GM18517 (cell line): ENCODE measurements around the gene SARNP.
"Not testable (repeated sequence)": the region's sequence is repeated elsewhere in the genome, so short reads cannot be mapped to it uniquely, and the experiment has no call there.

Source experiments
- ATAC-seq: cut with Tn5 transposase; IDR thresholded peaks from one replicate; pipeline ENCODE4 v1.9.1; 2021; ENCODE audit warnings: mild to moderate bottlenecking, moderate library complexity; ENCODE audit not compliant: unreplicated experiment

The SARNP gene

GRCh38 chr12:55797550-55797949 lies 20.0 kb downstream of the SARNP start:
- no peak for ATAC-seq

DNA sequence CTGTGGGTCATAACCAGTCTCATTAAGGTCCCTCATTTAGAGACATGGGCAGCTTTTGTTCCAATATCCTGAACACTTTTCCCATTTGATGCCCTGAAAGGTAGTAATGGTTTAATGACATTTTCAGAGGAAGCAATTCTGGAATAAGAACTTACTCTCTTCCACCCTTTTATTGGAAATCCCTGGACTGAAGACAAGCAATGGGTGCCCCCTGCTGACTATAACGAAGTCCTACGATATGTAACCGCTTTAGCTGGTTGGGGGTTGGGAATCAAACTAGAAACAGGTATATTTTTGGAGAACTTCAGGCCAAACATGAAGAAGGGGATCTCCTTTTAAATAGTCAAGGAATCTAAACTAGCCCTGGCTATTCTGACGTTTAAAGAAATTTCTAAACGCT lies 20.5 kb downstream of the SARNP start:
- ATAC-seq = no peak

DNA sequence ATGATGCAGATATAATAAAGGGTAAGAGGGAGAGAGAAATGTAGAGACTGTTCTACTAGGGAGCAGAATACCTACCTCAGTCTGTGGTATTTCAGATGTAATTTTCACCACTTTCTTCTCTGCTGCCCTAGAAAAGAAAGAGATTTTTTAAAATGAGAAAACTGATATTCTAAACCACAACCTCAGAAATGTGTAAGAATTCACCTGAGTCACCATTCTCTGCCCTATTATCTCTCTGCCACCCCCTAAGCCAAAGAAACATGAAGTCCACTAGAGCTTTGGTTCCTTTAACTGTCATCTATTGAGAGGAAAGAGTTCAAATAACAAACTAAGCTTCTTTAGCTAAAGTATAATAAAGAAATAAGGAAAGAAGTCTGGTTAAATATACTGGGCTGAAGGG lies 21.6 kb downstream of the SARNP start:
- no peak for ATAC-seq

DNA sequence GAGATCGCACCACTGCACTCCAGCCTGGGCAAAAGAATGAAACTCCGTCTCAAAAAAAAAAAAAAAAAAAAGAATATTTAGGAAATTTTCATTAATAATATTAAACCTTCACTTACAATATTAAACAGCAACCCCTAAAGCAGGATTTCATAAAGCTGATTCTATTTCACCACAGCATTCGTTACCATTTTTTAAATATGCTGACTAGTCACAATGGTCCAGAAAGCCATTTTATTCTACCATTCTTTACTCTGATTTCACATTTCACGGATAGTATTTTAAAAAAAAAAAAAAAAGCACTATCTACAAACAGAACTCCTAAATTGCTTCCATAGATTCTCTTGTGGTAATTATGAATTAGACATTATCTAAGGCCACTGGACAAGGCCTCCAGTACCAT lies 27.6 kb downstream of the SARNP start:
- no peak for ATAC-seq

- no peak for ATAC-seq
These were observed 28.4 kb downstream of the SARNP start for GRCh38 chr12:55789171-55789570.

GRCh38 chr12:55788546-55788945 lies 29.0 kb downstream of the SARNP start:
- ATAC-seq = no peak

DNA sequence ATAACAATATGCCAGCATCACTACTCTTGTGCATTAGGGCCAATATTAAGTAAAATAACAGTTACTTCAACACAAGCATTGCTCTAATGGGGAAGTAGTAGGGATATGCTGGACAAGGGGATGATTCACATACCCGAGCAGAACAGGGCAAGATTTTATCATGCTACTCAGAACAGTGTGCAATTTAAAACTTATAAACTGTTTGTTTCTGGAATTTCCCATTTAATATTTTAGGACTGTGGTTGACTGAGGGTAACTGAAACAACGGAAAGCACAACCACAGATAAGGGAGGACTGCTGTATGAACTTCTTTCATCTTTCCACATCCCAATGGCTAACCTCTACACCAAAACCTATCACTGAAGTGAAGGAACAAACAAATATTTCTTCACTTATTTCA lies 36.8 kb downstream of the SARNP start:
- ATAC-seq = no peak

DNA sequence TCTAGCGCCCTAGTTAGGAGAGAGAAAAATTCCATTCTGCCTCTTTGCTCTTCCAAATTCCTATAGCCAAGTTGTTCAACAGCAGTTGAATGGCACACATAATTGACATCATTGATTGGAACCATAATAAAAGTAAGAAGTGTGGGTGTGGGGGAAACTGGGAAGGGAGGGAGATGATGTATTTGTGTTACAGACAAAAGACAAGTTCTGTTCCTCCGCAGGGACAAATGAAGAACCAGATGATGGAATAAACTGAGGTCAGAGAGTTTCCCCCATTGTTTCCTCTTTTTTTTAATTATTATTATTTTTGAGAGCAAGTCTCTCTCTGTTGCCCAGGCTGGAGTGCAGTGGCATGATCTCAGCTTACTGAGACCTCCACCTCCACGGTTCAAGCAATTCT lies 39.7 kb downstream of the SARNP start:
- ATAC-seq = no peak

DNA sequence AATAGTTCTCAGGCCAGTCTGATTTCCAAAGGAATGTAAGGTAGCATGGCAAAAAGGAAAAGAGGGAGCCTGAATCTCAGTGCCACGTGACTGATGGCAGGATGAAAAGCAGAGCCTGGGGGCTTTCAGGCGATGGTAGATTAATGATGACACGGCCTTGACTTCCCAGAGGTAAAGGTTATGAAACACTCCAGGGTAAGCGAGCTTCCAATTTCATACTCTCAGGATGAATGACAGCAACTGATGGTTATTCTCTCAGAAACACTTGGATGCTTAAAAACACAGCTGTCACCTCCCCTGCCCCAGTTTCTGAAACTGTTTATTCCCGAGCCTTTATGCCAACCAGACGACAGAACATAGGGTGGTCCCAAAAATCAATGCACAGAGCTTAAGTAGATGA lies 45.8 kb downstream of the SARNP start:
- no peak for ATAC-seq

DNA sequence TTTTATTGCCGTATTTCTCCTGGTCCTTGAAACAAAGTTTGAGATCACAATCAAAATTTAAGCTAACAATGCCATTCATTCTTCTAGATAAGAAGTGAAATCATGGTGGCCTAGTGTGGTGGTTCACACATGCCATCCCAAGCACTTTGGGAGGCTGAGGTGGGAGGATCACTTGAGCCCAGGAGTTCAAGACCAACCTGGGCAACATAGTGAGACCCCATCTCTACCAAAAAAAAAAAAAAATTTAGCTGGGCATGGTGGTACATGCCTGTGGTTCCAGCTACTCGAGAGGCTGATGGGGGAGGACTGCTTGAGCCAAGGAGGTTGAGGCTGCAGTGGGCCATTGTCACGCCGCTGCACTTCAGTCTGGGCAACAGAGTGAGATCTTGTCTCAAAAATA lies 50.4 kb downstream of the SARNP start:
- no peak for ATAC-seq

DNA sequence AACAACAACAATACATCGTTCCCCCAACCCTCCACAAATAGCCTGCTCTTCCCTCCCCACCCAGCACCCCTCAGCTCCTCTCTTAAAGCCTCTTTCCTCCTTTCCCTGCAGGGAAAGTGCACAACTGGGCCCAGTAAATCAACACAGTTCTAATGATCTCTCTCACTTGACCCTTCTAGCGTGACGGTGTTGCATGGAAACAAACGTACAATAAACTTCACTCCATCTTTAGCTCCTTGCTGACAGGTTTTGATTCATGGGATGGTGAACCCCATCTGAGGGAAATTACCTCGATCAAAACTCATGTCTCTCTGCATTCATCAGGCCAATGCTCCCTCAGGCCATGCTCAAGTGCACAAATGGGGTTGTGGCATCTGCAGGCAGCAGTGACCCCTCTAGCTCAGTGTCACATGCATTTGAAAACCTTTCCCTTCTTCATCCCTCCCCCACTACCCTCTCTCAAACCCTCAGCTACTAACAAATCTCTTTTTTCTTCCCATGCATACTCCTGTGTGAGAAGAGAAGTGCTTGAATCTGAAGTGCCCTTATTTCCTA lies 51.7 kb downstream of the SARNP start:
- no peak for ATAC-seq

- no peak for ATAC-seq
These were observed 54.9 kb downstream of the SARNP start for GRCh38 chr12:55762646-55763045.

DNA sequence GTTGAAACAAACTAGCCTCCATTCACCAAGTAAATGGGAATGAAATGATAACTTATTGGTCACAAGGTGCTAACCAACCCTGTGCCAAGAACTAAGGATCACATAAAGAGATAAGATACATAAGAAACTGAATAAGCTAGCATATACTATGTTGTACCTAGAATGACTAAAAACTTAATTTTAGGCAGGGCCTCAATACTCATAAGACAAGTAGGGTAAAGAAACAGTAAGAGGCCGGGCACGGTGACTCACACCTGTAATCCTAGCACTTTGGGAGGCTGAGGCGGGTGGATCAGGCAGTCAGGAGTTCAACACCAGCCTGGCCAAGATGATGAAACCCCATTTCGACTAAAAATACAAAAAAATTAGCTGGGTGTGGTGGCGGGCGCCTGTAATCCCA lies 56.9 kb downstream of the SARNP start:
- ATAC-seq = no peak

DNA sequence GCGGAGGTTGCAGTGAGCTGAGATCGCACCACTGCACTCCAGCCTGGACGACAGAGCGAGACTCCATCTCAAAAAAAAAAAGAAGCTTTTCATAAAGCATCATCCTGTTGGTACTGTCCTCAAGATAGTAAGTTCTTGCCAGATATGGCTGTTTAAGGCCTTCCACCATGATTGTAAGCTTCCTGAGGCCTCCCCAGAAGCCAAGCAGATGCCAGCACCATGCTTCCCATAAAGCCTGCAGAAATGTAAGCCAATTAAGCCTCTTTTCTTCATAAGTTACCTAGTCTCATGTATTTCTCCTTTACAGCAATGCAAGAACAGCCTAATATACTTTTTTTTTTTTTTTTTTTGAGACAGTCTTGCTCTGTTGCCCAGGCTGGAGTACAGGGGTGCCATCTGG lies 58.9 kb downstream of the SARNP start:
- ATAC-seq = not testable (repeated sequence)

DNA sequence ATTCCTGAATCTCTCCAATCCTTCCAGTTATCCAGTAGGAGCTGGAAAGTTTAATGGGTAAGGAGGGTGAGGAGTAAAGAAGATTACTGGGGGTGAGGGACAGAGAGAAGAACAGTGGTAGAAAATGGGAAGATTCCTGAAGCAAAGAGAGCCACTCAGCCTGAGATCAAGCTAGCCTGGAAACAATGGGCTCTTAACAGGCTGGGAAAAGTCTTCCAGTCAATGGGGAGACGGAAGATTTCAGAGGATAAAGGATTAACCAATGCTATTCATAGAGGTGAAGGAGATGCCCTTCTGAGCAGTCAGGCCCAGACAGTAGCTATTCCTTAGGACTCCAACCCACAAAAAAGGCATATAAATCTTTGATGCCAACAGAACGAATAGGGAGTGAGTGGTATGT lies 59.8 kb downstream of the SARNP start:
- no peak for ATAC-seq

DNA sequence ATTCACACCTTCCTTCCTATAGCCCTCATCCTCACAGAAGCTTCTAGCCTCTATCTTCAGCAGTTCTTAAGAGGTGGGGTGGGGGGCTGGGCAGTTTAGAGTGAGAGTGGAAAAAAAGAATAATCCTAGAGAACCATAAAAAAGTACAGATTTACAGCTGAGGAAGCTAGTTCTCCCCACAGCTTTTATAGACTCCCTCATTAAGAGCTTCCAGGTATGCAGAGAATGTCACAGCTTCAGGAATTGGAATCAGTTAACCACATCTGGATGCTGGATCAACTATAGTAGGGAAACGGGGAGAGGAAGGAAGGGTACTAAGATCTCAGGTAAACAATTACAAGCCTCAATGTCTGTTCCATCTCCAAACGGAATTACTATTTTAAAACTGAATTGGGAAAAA lies 62.3 kb downstream of the SARNP start:
- ATAC-seq = no peak

- no peak for ATAC-seq
These were observed 69.1 kb downstream of the SARNP start for GRCh38 chr12:55748230-55748993.

GRCh38 chr12:55746913-55747231 lies 70.7 kb downstream of the SARNP start:
- no peak for ATAC-seq

DNA sequence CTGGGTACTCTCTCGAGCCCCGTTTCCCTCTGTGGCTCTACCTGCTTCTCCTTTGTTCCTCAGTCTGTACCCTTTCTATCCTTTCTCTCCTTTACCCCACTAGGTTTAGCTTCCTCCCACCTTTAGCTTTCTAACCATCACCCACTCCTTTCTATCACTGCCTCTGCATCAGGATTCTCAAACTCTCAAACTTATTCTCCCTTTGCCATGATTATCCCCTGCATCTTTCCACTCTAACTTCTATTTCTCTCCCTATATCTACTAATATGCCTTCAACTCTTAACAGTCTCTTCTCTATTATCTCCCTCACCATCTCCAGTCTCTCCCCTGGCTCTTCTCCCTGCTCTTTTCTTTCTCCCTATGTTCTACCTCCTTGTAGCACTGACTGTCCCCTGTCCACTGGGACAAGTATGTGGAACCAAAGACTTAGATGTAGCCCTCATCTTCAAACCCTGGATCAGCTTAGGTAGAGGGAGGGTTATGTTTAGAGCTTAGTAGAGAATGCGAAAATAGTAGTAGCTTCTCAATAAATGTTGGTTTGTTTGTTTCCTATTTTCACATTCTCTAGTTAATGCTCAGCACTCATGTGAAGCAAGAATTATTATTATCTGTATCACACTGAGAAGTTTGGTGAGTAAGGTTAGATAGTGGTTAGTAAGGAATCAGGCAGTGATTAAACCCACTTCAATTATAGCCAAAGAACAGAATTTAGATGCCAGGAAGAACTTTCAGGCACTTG lies 71.2 kb downstream of the SARNP start:
- no peak for ATAC-seq

- no peak for ATAC-seq
These were observed 72.0 kb downstream of the SARNP start for GRCh38 chr12:55745361-55746173.

DNA sequence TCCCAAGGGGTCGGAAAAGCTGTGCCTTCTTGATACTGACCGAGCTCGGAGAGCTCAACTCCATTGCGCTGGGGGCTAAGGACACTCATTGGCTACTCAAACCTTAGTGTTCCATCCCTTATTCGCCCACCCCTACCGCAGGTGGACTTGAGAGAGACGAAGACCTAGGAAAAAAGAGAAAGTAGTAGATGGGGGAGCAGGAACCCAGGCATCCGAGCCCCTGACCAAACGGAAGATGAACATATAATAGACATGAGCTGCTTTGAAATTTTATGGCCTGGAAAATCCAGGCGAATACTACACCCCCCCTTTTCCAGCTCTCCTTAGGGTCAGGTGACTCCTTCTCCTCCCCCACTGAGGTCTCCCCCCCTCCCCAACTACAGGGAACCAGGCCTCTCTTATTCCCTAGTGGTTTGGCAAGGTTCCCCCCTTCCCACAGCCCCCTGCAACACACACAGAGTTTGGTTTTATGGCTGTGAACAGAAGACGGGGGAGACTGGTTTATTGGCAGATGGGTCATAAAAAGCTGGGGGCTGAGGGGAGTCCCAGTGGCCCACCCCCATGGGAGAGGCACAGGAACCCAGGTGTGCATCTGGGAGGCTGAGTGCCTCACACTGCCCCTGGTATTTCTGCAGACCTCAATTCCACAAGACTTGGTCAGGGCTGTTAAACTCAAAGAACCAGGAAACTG lies 73.0 kb downstream of the SARNP start:
- ATAC-seq = no peak
